HG02759 (cell line): ENCODE measurements around the gene RPSA.
"Not testable (repeated sequence)": the region's sequence is repeated elsewhere in the genome, so short reads cannot be mapped to it uniquely, and the experiment has no call there.

Source experiments
- ATAC-seq: cut with Tn5 transposase; IDR thresholded peaks from one replicate; pipeline ENCODE4 v1.9.1; 2021; ENCODE audit warnings: mild to moderate bottlenecking, moderate library complexity; ENCODE audit not compliant: unreplicated experiment

RPSA gene

GRCh38 chr3:39406368-39407258 is at the start of gene RPSA:
Gene RPSA, plus strand, starts transcription at chr3:39406720. Its CDS starts 934 bp downstream, at chr3:39407654.
- ATAC-seq, result peak; percentile 92

GRCh38 chr3:39358333-39358732 is 48.2 kb upstream of the RPSA start:
- ATAC-seq, result no peak

GRCh38 chr3:39361252-39361927 is 45.1 kb upstream of the RPSA start:
- peak; percentile 72 for ATAC-seq

- ATAC-seq, result no peak
These were observed 44.3 kb upstream of the RPSA start for GRCh38 chr3:39362192-39362591.

- ATAC-seq, result no peak
These were observed 43.7 kb upstream of the RPSA start for GRCh38 chr3:39362812-39363211.

- ATAC-seq, result not testable (repeated sequence)
These were observed 36.1 kb upstream of the RPSA start for GRCh38 chr3:39370450-39370849.

- no peak for ATAC-seq
These were observed 33.7 kb upstream of the RPSA start for GRCh38 chr3:39372833-39373232.

- no peak for ATAC-seq
These were observed 29.4 kb upstream of the RPSA start for GRCh38 chr3:39376959-39377634.

GRCh38 chr3:39378088-39378487 is 28.4 kb upstream of the RPSA start:
- peak; percentile 78 for ATAC-seq

GRCh38 chr3:39378957-39379777 is 27.4 kb upstream of the RPSA start:
- no peak for ATAC-seq

GRCh38 chr3:39379778-39380155 is 26.8 kb upstream of the RPSA start:
- no peak for ATAC-seq

- ATAC-seq, result no peak
These were observed 25.1 kb upstream of the RPSA start for GRCh38 chr3:39381432-39381831.

GRCh38 chr3:39383045-39383880 is 23.3 kb upstream of the RPSA start, which contains the start of gene SLC25A38:
Gene SLC25A38, plus strand, starts transcription at chr3:39383370. Its CDS starts 355 bp downstream, at chr3:39383725.
- peak; percentile 76 for ATAC-seq

- peak; percentile 79 for ATAC-seq
These were observed 22.4 kb upstream of the RPSA start for GRCh38 chr3:39383881-39384664.

- no peak for ATAC-seq
These were observed 21.9 kb upstream of the RPSA start for GRCh38 chr3:39384665-39385000.

- ATAC-seq, result no peak
These were observed 20.9 kb upstream of the RPSA start for GRCh38 chr3:39385456-39386090.

GRCh38 chr3:39386318-39386717 is 20.2 kb upstream of the RPSA start:
- ATAC-seq, result no peak

GRCh38 chr3:39387411-39387975 is 19.0 kb upstream of the RPSA start:
- no peak for ATAC-seq
